Esophagus muscularis mucosa (tissue), 4 donors: ENCODE measurements around the gene CDCA7L.

Source experiments
- EP300 ChIP-seq: sonication (generic); formaldehyde crosslinking; IDR thresholded peaks from one replicate; pipeline ENCODE4 v1.6.1; 2017; ENCODE audit warnings: antibody characterized with exemption
- POLR2A ChIP-seq: fragments of 450-650 bp; IDR thresholded peaks from one replicate; pipeline ENCODE4 v1.6.1; 2017; ENCODE audit warnings: antibody characterized with exemption, moderate library complexity, mild to moderate bottlenecking, low read depth
- POLR2AphosphoS5 ChIP-seq, 2 donors: sonication (generic); formaldehyde crosslinking; IDR thresholded peaks; one replicate each; pipeline ENCODE4 v1.6.1; 2017; ENCODE audit warnings: antibody characterized with exemption in 2 of 2
- TF ChIP-seq, protein P1 (sequence below), 3 experiments: fragments of 200-600 bp in 2 of 3; fragments of 450-650 bp in 1 of 3; sonication (generic) in 2 of 3; IDR thresholded peaks; one replicate each; pipeline ENCODE4 v1.5.1; 2017 to 2019; ENCODE audit warnings: antibody characterized with exemption in 3 of 3, mild to moderate bottlenecking in 2 of 3, moderate library complexity in 1 of 3

DNA sequence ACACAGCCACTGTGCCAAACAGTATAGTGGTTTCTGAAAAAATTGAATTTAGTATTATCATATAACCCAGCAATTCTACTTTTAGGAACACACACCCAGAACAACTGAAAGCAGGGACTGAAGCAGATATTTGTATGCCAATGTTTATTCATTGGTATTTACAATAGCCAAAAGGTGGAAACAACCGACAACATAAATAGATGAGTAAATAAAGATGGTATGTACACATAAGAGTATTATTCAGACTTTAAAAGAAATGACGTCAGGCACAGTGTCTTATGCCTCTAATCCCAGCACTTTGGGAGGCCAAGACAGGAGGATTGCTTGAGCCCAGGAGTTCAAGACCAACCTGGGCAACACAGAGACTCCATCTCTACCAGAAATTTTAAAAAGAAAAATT, 7.2 kb downstream of the CDCA7L start:
- TF ChIP-seq, protein P1, sequence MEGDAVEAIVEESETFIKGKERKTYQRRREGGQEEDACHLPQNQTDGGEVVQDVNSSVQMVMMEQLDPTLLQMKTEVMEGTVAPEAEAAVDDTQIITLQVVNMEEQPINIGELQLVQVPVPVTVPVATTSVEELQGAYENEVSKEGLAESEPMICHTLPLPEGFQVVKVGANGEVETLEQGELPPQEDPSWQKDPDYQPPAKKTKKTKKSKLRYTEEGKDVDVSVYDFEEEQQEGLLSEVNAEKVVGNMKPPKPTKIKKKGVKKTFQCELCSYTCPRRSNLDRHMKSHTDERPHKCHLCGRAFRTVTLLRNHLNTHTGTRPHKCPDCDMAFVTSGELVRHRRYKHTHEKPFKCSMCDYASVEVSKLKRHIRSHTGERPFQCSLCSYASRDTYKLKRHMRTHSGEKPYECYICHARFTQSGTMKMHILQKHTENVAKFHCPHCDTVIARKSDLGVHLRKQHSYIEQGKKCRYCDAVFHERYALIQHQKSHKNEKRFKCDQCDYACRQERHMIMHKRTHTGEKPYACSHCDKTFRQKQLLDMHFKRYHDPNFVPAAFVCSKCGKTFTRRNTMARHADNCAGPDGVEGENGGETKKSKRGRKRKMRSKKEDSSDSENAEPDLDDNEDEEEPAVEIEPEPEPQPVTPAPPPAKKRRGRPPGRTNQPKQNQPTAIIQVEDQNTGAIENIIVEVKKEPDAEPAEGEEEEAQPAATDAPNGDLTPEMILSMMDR (IDR thresholded peaks at IDR 0.05), result no peak
- TF ChIP-seq EP300 (no peak), POLR2AphosphoS5 (IDR thresholded peaks at IDR 0.05) (no peak), POLR2A (no peak)
